GM21717 (cell line): ENCODE data around the gene S100A9.
"Not testable (repeated sequence)": the region's sequence is repeated elsewhere in the genome, so short reads cannot be mapped to it uniquely, and the experiment has no call there.

ENCODE experiments used
- ATAC-seq: cut with Tn5 transposase; IDR thresholded peaks from one replicate; pipeline ENCODE4 v1.9.1; 2021; ENCODE audit warnings: mild to moderate bottlenecking, moderate library complexity; ENCODE audit not compliant: unreplicated experiment

S100A9 gene

DNA sequence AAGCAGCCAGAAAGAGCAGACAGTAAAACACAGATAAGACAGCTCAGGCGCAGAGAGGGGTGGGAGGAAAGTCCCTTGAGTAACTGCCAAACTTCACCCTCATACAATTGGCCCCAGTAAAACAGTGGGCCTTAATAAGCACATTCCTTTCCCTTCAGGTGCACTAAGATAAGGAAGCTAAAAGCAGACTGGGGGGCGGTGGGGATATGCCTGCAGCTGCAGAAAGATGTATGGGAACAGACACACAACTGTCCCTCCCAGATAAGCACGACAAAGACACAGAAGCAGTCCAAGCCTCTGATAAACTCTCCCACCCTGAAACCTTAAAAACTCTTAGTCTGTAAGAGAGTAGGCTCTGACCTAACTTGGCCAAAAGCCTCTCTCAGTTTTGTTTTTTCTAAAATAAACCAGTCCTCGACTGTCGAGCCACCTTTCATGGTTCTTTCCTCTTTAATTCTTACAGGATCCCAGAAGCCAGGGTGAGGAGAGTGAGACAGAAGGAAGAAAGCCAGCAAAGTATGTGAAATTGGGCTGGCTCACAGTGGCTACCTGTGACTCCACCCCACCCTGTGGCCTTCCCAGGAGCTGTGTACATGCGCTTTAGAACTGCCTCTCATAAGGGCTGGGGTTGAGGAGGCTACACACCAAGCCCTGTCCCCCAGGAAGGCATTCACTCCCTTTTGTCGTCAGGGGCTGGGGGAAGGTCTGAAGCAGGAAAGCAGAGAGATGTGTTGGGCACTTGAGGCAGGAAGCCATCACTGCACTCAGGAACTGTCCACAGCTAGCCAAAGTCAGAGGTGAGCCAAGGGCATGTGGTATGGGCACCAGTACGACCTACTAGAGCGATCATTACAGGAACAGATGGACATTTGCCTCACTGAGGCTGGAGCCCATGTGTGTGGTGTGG is 13.6 kb upstream of the S100A9 start:
- ATAC-seq: no peak

DNA sequence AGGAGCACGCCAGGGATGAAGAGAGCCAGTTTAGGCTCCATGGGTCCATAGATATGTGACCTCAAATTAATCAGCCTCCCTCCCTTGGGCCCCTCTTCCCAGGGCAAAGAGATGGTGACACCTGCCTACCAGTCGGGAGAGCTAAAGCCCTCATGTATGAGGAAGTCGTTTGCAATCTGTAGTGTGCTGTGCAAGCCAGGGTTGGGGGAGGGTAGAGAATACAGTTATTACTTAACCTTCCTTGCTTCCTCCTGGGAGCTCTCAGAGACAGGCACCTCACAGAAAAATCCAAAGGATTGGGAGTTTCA is 13.0 kb upstream of the S100A9 start:
- no peak for ATAC-seq

DNA sequence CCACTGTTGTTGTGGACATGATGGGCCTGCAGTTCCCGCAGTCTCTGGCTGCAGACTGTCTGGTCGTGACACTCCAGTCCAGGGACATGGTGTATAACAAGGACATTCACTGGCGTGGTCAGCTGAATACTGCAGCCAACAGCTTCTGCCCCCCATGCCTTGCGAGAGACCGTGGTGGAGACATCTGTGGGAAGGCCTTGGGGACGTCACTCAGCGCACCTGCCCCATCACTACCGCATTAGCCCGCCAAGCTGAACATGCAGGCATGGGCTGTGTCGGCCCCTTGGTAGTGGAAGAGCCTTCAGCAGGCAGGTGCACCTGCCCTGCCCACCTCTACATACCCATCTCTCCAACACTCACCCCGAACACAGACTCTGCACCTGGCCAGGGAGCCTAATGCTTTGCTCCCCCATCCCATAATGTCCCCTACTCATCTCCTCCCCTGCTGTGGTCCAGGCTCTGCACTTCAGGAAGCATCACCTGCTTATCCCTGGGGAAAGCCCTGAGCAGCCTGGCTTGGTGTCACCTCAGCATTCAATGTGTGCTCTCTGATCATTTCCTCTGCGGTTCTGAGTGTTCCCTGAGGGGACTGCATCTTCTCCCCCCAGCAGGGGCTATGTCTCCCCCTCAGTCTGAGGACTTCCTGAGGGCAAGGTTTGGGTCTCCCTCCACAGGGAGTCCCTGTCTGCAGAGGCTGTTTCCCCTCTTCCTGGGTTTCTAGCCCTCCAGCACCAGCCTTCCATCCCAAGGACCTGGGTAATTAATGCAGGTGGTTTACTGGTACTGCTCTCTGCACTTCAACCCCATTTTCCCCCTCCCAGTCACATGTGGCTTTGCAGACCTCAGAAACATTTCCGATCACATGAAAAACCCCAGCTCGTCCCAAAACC is 12.2 kb upstream of the S100A9 start:
- no peak for ATAC-seq

DNA sequence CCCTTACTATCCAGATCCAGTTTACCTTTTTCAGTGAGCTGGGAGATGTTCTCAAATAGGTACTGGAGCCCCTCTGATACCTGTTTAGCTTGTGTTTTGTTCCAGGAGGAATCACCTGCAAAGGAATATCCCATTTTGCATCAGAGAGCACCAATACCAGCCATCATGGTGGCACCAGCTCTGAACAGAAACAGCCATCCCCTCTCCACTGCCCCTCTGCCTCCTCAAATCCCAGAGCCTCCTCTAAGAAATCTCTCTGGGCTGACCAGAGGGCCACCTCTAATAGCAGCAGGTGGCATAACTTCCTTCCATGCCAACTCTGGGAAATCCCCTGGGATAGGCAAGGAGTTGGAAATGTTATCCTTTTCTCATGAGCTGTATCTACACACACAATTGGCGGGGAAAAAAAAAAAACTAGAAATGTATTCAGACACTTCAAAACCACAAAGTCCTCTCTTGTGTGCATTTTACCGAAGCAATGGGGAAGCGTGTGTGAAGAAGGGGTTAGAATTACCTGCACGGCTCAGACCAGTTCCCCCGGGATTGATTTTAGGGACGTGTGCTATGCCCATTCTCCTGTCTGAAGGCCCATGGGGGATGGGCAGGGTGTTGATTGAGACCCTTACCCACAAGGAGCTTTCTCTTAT is 11.5 kb upstream of the S100A9 start:
- no peak for ATAC-seq

DNA sequence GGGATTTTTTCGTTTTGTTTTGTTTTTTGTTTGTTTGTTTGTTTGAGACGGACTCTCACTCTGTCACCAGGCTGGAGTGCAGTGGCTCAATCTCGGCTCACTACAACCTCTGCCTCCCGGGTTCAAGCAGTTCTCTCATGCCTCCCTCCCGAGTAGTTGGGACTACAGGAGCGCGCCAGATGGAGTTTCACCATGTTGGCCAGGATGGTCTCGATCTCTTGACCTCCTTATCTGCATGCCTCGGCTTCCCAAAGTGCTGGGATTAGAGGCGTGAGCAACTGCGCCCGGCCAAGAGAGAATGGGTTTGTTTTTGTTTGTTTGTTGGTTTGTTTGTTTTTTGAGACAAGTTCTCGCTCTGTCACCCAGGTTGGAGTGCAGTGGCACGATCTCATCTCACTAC is 10.6 kb upstream of the S100A9 start:
- not testable (repeated sequence) for ATAC-seq

- ATAC-seq: no peak
Observed at GRCh38 chr1:153347856-153348255, 9.8 kb upstream of the S100A9 start.

GRCh38 chr1:153348511-153349362 is 8.9 kb upstream of the S100A9 start, which contains the start of gene PGLYRP4:
Gene PGLYRP4, minus strand, starts transcription at chr1:153348841. Its CDS starts 909 bp downstream, at chr1:153347932.
- ATAC-seq: no peak

- no peak for ATAC-seq
Observed at GRCh38 chr1:153349363-153350320, 8.0 kb upstream of the S100A9 start.

- no peak for ATAC-seq
Observed at GRCh38 chr1:153350321-153350957, 7.2 kb upstream of the S100A9 start.

- ATAC-seq: no peak
Observed at GRCh38 chr1:153352523-153352922, 5.1 kb upstream of the S100A9 start.

GRCh38 chr1:153353226-153353947 is 4.3 kb upstream of the S100A9 start:
- ATAC-seq: no peak

GRCh38 chr1:153354515-153355193 is 3.0 kb upstream of the S100A9 start:
- no peak for ATAC-seq

DNA sequence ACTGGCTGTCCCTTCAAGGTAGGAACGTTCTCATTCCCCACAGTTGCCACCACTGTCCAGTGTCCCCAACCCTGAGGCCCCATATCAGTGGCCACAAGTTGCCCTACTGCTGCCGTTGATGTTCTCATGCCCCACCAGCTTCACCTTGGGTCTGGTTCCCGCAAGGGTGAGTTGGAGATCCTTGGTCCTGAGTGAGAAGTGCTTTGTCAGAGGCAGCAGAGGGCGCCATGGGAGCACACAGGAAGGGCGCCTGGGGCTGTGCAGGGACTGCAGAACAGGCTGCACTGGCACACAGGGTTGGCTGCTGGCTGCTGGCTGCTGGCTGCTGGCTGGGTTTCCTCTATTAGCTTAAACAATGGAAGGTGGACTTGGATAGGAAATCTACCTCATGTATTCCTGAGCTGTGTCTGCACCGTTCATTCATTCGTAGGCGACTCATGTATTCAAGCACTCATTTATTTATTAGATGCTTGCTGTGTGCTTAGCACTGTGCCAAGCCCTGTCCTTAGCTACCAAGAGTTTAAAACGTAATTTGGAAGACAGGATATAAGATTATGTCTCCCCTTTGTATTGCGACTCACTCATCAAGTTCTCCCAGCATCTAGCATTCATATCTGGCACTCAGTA is 2.1 kb upstream of the S100A9 start:
- no peak for ATAC-seq

DNA sequence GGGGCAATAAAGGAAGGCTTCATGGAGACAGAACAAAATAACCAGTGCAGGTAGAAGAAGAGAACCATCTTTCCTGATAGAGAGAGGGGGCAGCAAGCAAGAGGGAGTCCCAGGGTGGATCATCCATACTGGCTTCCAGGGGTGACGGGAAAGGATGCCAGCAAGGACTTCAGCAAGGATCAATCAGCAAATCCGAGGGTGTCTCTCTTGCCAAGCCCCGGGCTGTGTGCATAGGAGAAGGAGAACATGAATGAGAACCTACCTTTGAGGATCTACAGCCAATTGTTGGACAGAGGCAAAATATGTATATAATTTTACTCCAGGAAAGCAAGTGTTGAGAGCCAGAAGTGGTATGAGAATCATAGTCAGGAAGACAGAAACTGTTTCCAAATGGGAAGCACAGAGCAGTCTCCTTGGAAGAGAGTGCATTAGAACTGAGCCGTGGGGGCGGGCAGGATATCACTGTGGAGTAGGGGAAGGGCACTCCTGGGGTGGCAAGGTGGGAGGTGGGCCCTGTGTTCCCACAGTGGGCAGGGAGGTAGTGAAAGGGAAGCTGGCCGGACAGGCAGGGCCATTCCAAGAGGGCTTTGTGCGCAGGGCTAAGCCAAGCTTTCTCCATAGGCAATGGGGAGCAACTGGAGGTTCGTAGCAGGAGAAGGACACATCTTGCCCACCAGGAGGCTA is 1.1 kb upstream of the S100A9 start:
- ATAC-seq: no peak

DNA sequence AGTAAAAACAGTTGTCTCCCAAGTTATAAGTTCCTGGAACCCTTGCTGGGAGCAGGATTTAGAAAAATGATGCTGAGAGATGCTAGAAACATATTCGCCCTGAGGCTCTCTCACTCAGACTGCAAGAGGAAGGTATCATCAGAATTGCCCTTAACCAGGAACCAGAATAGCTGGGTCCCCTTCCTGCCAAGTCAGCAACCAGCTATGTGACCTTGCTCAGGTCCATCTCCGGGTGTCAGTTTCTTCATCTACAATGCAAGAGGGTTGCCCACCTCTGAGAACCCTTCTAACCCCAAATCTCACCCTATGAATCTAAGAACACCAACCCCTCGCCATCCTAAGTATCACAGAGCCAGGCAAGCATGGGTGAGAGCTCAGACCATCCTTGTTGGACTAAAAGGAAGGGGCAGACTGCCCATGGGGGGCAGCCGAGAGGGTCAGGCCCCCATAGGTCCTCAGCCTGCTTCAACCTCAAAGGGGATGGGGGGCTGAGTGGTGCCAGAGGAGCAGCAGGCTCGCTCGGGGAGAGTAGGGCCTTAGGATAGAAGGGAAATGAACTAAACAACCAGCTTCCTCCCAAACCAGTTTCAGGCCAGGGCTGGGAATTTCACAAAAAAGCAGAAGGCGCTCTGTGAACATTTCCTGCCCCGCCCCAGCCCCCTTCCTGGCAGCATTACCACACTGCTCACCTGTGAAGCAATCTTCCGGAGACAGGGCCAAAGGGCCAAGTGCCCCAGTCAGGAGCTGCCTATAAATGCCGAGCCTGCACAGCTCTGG is 390 bp upstream of the S100A9 start:
- ATAC-seq: no peak

DNA sequence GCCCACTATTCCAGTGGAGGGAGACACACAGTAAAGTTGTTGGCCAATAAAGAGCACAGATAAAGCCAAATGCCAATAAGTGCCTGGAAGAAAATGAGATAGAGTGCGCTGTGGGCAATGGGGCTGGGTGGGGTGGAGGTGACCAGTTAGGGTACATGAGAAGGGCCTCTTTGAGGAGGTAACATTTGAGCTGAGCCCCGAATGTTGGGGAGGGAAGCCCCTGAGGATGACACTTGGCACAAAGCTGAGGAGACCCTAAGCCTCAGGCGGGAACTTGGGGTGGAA is 979 bp downstream of the S100A9 start:
- ATAC-seq: no peak
